GM21576 (cell line): ENCODE data around the gene PPM1H.
A peak's percentile ranks its signal among the peaks of the same experiment; 100 is the strongest.

Experiments
- ATAC-seq: cut with Tn5 transposase; IDR thresholded peaks from one replicate; pipeline ENCODE4 v1.9.1; 2021; ENCODE audit warnings: mild to moderate bottlenecking, moderate library complexity; ENCODE audit not compliant: unreplicated experiment

Gene PPM1H

DNA sequence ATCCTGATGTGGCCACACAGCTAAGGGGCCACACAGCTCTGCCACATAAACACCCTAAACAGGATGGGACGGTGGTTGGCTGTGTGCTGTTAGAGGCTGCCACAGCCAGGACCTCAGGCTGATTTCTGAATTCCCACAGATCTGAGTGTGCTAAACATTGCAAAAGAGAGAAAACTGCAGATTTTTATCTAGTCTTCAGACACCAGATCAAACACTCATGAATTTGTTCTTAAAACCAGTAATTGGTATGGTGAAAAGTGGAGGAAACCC, 277.7 kb downstream of the PPM1H start:
- ATAC-seq = no peak

DNA sequence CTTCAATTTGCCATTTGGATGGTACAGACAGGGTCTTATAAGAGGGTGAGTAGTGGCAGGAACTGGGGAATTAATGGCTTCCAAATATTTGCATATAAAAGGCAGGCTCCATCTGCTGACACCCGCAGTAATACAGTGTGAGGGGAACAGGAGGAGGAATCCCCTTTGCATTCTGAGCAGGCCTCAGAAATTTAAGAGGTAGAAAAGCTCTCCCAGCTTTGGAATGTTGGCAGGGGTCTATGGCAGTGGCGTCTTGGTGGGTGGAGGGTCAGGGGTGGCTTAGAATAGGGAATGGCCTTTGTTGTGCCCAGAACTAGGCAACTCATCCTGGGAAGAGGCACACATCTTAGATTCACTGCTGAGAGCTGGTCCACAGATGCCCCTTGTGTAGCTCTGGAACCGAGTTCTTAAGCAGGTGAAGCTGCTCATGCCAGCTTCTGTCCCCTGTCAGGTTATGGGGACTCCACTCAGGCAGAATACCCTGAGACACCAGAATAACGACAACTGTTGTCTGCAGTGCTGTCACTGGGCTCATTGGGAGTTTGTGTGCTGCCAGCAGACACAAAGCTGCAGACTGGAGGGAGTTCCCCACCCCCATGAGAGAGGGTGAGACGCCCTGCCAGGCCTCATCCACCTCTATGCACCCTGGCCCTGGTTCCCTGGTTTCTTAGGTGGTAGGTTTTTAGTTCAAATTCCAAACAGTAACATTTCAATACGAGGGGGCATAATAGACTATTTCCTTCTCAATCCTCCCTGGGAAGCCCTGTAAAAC, 278.2 kb downstream of the PPM1H start:
- no peak for ATAC-seq

DNA sequence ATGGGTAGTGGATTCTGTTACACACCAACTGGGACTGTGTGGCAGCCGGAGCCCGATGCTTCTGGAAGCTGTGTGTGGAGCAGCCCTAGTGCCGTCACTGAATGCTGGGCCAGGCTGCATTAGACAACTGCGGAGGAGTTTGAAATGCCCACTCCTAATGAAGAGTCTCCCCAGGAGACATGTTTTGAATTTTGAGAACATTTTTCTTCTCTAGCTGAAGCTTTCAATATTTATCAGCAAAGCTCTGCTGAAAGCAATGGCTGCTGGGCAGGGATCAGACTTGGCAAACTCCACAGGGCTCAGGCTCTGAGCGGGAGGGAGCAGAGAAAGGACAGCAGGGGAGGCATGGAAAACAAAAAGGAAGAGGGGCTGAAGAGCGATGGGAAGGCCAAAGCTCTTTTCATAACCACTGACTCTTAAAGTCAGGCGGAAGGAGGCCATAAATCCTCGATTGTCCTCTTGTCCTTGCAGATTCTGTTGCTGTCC, 279.2 kb downstream of the PPM1H start:
- ATAC-seq = no peak

DNA sequence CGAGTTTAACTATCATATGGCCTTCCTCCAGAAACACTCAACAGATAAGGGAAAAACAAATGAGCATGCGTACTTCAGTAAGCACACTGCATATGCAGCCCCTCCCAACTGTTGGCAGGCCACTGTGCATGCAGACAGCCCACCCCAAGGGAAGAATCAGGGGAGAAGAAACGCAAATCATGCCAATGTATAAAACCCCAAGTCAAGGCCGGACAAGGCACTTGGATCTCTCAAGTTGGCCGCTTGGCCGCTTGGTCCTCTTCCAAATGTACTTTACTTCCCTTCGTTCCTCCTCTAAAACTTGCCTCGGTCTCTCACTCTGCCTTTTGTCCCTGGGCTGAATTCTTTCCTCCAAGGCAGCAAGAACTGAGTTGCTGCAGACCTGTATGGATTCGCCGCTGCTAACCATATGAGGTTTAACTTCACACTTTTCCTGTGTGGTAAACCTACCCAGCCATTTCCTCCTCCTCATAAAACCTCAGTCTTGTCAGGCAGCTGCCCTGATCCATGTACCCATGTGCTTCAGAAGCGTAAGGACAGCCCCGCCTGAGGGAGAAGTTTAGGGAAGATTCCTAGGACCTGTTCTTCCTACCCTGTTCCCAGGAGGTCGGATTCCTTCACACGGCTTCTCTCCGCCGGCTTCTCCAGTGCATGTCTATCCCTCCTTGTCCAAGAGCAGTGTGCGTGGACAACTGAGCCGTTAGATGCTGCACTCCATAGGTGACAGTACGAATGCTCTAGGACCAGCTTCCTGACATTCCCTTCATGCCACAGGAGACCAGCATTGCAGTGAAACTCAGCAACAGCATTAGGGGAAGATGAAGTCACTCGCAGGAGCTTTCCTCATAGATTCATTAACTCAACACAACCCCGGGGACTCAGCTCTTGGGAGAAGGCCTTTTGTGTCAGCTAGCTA, 280.4 kb downstream of the PPM1H start:
- no peak for ATAC-seq

DNA sequence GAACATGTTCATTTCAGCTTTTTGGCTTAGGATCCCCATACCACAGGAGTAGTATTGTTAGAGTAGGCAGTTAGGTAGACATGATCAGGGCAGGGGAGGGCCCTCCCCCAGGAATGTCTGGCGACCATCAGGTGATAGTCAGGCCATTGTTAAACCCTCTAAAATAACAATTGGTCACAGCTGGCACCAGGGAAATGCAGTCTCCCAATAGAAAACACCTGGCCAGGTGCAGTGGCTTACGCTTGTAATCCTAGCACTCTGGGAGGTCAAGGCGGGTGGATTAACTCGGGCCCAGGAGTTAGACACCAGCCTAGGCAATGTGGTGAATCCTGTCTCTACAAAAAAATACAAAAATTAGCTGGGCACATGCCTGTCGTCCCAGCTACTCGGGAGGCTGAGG, 281.2 kb downstream of the PPM1H start:
- no peak for ATAC-seq

DNA sequence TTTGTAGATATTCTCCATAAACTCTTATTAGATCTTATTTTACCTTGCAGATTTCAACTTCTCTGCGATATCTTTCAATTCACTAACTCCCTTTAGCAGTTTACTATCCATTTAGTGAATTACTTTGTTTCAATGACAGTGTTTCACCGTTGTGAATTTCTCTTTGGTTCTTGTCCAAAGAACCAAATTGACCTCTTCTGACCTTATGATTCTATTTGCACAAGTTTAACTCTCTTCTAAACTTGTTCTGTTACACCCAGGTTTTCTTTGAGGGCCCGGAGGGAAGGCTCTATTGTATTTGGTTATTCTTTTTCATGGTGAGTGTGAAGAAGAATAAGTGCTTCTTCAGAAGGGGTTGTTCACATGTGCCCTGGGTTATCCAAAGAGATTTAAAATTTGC, 281.6 kb downstream of the PPM1H start:
- ATAC-seq = no peak

DNA sequence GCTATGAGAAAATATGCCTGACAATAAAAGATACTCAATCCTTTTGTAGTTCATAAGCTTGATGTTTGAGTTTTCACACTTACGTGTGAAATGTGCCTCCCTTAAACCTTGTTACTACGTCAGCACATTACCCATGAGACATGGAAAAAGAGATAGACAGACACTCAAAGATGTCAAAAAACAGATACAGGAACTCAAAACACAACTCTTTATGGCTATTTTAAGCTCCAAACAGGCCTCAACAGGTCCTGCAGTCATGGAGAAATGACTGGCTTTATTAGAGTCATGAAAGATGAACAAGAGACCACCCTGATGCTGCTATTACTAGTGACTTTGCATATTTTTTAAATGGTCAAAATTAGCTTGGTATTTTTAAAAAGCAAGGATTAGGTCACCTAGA, 283.8 kb downstream of the PPM1H start:
- ATAC-seq = no peak

DNA sequence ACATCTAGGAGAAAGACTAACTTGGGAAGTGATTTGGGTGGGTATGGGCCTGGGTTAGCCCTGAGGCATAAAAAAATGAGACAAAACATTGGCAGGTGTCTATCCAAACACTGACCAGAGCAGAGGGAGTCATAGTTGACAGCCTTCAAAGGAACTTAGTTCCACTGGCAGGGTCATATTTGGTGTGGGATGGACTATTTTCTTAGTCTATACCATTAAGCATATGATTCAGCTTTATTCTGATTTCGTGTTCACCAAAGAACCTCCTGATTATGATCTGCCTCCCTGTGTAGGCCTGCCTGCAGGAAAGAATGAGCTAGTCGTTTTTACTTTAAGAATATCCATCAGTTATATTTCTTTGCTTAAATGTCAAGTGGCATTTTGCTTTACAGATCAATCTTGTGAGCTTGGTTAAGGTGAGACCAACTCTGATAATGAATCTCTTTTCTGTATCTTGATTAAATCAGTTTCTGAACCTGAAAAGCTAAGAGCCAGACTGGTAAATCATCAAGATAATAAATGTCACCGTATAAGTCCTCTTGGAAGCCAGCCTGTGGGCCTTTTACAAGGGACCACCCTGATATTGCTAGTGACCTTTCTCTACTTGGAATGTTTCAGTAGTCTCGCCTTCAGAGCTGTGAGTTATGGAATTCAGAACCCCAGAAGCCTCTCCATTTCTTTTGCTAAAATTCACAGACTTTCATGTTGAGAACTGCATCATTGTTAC, 285.4 kb downstream of the PPM1H start:
- no peak for ATAC-seq

DNA sequence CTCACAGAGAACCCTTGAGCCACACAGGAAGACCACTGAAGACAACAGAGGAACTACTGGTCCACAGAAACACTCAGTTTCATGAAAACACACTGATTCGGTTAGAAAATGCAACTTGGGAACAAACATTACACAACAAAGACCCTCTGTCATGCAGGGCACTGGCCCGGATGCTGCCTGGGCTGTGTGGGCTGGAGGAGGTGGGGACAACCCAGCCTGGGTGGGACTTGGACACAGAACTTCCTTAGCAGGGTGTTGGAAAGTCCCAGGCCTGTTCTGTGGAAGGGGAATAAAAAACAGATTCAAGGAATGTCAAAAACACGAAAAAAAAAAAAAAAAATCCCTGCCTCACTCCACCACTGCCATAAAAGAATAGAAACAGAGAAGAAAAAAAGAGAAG, 287.4 kb downstream of the PPM1H start:
- ATAC-seq = no peak

DNA sequence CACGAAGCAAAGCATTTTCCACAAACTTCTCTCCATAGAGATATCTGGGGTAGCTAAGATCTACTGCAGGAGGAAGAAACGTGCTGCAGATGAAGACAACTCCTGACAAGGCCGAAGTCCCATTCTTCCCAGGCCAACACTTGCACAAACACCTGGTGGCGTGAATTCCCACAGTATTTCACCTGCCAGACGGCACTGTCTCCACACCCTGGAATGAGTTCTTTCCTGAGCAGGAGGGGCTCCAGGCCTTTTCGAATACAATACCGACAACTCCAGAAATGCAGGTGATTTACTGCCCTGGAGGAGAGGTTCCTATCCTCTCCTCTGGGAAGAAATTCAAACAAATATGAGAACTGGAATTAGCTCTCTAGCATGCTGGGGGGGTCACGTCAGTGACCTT, 288.4 kb downstream of the PPM1H start:
- ATAC-seq = no peak

DNA sequence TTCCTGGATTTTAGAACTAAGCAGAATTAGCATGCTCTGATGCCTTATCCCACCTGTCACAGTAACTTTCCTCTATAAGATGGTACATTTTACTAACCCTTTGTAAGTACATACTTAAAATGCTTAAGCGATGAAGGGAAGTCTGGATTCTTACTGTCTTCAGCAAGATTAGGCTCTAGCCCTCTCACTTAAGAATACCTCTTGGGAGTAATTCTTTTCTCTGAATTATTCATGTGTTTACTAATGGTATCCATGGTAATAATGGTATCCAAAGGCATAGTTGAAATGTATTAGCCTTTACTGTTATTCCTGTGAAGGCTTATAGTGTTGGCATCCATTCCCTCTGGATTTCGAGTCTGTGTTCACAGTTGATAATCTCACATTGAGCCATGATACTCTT, 291.5 kb downstream of the PPM1H start:
- ATAC-seq = no peak

DNA sequence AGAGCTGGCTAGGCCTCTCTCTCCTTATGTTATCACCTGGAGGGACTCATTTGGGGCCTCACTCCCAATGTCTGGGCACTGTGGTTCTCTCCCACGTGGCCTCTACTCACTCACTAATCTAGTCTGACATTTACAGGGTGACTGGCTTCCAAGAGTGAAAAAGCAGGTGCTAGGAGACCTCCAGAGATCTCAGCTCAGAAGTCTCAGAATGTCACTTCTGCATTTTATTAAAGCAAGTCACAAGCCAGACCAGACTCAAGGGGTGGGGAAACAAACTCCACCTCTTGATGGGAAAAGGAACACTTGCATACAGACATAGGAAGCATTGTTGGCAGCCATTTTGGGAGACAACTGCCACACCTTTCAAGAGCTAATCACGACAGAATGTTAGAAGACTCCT, 292.5 kb downstream of the PPM1H start:
- ATAC-seq = no peak

DNA sequence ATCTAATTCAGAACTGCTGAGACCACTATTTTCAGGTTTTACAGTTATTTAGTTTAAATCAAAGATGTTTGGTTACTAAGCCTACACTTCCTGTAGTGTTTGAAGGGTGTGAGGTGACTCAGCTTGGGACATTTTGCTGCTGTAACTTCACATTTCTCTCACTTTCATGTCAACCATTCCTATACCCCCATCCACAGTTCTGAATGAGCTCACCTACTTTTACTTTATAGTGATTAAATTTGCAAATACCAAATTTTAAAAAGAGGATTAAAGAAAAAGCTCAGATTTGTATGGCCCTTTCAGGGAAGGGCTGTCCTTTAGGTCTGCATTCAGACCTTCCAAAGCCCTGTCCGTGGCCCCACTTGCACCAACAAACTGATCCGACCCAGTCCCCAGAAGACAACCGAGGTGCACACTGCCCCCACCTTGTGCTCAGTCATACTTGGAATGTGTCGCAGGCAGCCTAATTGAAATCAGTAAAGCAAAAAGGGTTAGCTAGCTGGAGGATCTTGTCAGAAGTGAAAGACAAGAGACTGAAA, 294.0 kb downstream of the PPM1H start:
- ATAC-seq = peak; percentile 88

DNA sequence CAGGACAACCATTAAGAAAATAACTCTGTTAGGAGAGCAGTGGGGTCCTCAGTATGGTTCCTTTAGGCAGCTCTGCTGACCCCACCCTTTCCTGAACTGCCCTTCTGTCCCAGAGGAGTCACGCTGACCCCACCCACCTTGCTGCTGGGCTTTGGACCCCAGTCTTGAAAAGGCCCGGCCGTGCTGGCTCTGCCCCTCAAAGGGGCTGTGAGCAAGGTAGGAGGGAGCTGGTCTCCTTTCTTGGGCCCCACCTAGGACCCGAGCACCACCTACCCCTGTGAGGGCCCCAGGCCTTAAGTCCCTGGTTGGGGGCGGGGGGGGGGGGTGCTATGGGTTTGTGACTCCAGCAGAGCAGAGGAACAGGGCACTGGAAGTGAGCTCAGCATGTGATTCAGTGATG, 297.3 kb downstream of the PPM1H start:
- ATAC-seq = no peak

DNA sequence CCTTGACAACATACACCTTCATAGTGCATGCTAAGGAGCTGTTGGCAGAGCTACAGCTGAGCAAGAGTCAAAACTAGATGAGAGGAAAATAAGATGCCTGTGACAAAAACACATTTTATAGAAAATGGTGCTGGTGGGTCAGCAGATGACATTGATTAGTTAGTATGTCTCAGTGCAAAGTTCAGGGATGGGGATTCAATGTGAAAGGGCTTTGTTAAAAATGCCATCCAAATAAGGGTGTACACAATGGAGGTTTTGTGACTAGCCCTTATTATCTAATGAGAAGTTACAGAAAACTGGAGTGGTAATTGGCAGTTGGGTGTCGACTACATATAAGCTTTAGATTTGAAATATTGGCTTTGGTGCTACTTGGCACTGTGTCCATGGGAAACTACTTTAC, 299.3 kb downstream of the PPM1H start:
- no peak for ATAC-seq

DNA sequence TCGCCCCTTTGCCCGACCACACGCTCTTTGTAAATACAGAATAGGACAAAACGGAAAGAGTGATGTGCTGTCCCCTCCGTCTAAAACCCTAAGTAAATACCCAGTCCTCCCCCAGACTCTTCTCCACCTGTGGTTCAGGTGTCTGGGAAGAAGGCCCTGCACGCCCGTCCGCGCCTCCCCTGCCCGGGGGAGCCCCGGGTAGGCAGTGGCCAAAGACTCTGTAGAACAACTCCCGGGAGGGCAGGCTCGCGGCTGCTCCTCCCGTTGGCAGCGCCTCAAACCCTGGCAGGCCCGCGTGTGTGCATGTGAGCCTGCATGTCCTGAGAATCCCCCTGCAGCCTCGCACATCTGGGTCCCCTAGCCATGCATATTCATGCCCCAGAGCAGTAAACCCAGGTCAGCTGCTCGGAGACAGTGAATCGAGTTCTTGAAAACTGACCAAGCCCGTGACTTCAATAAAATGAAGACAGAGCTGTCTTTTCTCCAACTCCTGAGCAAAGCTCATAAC, 302.5 kb downstream of the PPM1H start:
- ATAC-seq = peak; percentile 36

DNA sequence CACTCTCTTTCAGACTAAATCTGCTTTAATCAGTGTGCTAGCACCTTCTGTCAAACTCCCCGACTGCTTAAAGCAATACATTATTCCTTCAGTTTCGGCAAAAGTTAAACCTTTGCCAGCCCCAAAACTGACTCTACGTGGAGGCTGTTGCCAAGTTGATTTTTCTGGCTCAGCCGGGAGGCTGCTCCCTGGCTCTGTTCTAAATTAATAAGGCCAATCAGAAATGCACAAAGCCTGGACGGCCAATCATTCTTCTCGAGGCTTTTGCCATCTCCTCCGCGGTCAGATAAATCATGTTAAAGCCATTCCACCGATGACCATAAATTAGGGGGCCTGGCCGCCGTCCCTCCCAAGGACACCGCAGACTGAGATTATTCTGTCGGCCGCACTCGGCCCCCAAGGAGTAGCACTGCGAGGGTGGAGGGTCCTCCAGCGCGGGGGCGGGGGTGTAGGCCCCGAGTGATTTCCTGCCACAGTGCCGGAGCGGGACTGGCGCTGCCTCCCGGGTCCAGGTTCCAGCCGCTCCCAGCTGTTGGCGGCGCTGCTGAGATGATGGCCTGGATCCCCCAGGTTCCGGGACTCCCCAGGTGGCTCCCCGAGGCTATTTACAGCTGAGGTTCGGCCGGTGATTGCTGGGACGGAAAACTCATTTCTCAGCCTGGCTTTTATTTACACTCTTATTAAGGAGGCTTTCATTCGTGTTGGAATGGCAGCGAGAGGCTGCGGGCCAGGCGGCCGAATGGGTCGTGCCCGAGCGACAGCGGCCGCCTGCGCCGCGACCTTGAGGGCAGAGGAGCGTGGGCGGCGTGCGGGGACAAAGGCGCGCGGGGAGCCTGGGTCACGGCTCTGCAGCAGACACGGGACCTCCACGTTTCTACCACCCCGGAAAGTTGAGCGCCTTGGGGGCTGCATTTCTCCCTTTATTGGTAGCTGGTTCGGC, 303.2 kb downstream of the PPM1H start:
- ATAC-seq = peak; percentile 69

DNA sequence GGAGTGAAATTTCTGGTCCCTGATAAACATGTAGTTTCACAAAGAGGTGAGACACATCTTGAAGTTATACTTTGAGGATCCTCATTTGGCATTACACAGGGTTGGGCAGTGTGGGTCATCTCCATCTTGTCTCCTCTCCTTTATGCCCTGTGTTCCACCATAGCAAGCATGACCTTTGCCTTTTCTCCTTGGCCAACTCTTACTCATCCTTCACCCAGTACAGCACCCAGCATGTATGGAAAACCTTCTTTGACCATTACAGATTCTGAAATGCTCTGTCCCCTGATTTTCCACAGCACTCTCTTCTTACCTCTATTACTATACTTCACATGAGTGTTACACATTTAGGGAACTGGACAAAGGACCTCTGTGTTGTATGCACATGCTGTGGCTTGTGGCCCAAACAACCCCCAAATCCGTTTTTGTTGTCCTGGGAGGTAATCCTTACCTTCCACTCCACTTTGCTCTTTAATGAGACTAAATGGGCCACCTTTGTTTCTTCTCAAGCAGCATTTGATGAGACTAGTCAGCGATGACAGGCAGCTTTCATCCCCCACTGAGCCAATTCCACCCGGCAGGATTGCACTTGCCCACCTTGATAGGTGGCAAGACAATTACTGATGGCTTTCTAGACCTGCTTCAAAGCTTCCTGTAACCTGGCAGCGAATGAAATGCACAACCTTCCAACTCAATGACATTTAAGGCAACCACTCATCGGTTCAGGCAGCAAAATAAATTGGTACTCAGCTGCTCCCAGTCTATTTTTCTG, 304.8 kb downstream of the PPM1H start:
- no peak for ATAC-seq

DNA sequence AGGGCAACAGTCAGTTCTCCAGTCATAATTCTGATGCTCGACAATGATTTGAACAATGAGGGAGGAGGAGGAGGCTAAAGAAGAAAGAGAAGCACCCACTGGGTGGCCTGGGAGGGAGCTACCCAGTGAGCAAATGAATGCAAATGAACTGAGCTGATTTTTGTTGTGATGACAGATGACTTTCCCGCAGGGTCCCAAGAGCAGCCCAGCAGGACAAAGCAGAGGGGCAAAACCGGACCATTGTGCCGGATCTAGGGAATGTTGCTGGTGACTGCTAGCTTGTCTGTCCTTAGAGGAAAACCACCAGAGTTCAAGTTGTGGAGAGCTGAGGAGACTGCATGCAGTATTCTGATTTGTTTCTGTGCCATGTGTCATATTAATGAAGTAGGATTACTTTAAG, 305.5 kb downstream of the PPM1H start:
- no peak for ATAC-seq
